ENCODE data around the gene FGR. TPM values are rescaled to one million over a fixed set of nuclear protein-coding genes. Genes with fewer than 3 reads are reported as not detected.

Gene FGR
- total RNA-seq, 1 donor = 0.36 TPM

- peak overlapping the region; percentile 80 for H3K4me2 ChIP-seq (ENCODE audit: insufficient read depth, low read length)
- no peaks in the 10 kb centered on the region for H4K20me1 ChIP-seq (ENCODE audit: insufficient read depth, low read length)
- H3K27ac ChIP-seq (ENCODE audit: low read depth, low read length) = no peak overlapping the region
- peaks cover 17% of the 10 kb centered on the region for H3K27me3 ChIP-seq (ENCODE audit: insufficient read depth, low read length)
- peaks cover 6% of the 10 kb centered on the region for H3K4me1 ChIP-seq (ENCODE audit: insufficient read depth, low read length)
- TF ChIP-seq CTCF (IDR thresholded peaks at IDR 0.05; ENCODE audit: extremely low read depth, low read depth, low read length) = no peak
- H2AFZ ChIP-seq (ENCODE audit: low read length) = peak overlapping the region; percentile 68
- H3K9me3 ChIP-seq (ENCODE audit: low read depth, low read length) = no peaks in the 10 kb centered on the region
- H3K4me3 ChIP-seq (ENCODE audit: insufficient read depth, low read length) = peak overlapping the region; percentile 68
- H3K79me2 ChIP-seq (ENCODE audit: insufficient read depth, low read length) = no peaks in the 10 kb centered on the region
- no peaks in the 10 kb centered on the region for H3K36me3 ChIP-seq (ENCODE audit: insufficient read depth, low read length)
- peak; percentile 3 for DNase-seq (ENCODE audit: insufficient read length, low spot score, missing footprints)
Measured at GRCh38 chr1:27633640-27634176, 1.3 kb downstream of the FGR start.

- H3K27ac ChIP-seq (ENCODE audit: low read depth, low read length) = no peak overlapping the region
- H2AFZ ChIP-seq (ENCODE audit: low read length) = no peak overlapping the region
- no peaks in the 10 kb centered on the region for H3K36me3 ChIP-seq (ENCODE audit: insufficient read depth, low read length)
- TF ChIP-seq CTCF (IDR thresholded peaks at IDR 0.05; ENCODE audit: extremely low read depth, low read depth, low read length) = no peak
- H4K20me1 ChIP-seq (ENCODE audit: insufficient read depth, low read length) = no peaks in the 10 kb centered on the region
- peaks cover 17% of the 10 kb centered on the region for H3K27me3 ChIP-seq (ENCODE audit: insufficient read depth, low read length)
- DNase-seq (ENCODE audit: insufficient read length, low spot score, missing footprints) = no peak
- no peaks in the 10 kb centered on the region for H3K79me2 ChIP-seq (ENCODE audit: insufficient read depth, low read length)
- H3K9me3 ChIP-seq (ENCODE audit: low read depth, low read length) = no peaks in the 10 kb centered on the region
- no peak overlapping the region for H3K4me2 ChIP-seq (ENCODE audit: insufficient read depth, low read length)
- H3K4me1 ChIP-seq (ENCODE audit: insufficient read depth, low read length) = peaks cover 6% of the 10 kb centered on the region
- H3K4me3 ChIP-seq (ENCODE audit: insufficient read depth, low read length) = no peak overlapping the region
Measured at GRCh38 chr1:27633298-27633610, 1.7 kb downstream of the FGR start.

- H4K20me1 ChIP-seq (ENCODE audit: insufficient read depth, low read length) = no peaks in the 10 kb centered on the region
Measured at GRCh38 chr1:27632387-27633297, 2.3 kb downstream of the FGR start.

More at GRCh38 chr1:27632387-27633297, 2.3 kb downstream of the FGR start:
- Histone ChIP-seq H3K4me3 (ENCODE audit: insufficient read depth, low read length) (no peak overlapping the region), H3K4me2 (ENCODE audit: insufficient read depth, low read length) (no peak overlapping the region), H3K9me3 (ENCODE audit: low read depth, low read length) (no peaks in the 10 kb centered on the region), H3K27me3 (ENCODE audit: insufficient read depth, low read length) (peaks cover 17% of the 10 kb centered on the region), H3K36me3 (ENCODE audit: insufficient read depth, low read length) (no peaks in the 10 kb centered on the region), H2AFZ (ENCODE audit: low read length) (no peak overlapping the region), H3K27ac (ENCODE audit: low read depth, low read length) (no peak overlapping the region), H3K4me1 (ENCODE audit: insufficient read depth, low read length) (peaks cover 6% of the 10 kb centered on the region), H3K79me2 (ENCODE audit: insufficient read depth, low read length) (no peaks in the 10 kb centered on the region)
- DNase-seq (ENCODE audit: insufficient read length, low spot score, missing footprints) = peak; percentile 76
- no peak for TF ChIP-seq CTCF (IDR thresholded peaks at IDR 0.05; ENCODE audit: extremely low read depth, low read depth, low read length)

All from osteoblast (primary cell).